Mesenchymal stem cell (in vitro differentiated cells and primary cell): ENCODE measurements around the gene STXBP2.

Experiments used
- DNase-seq: peaks from one replicate; pipeline ENCODE4 v3.0.0-alpha.2; 2013
- H2AFZ ChIP-seq: one replicate; pipeline ENCODE4 v1.6.1; 2013; ENCODE audit warnings: low read depth, mild to moderate bottlenecking, control low read depth, inconsistent platforms, low read length, moderate library complexity
- H2AK5ac ChIP-seq: 2 replicates; pipeline ENCODE4 v1.6.1; 2013; ENCODE audit warnings: low read length, moderate library complexity, mild to moderate bottlenecking, inconsistent platforms; ENCODE audit not compliant: severe bottlenecking
- H2BK120ac ChIP-seq: one replicate; pipeline ENCODE4 v1.6.1; 2013; ENCODE audit warnings: low read depth, mild to moderate bottlenecking, inconsistent platforms, low read length, moderate library complexity
- H2BK12ac ChIP-seq, 2 experiments: one replicate each; pipeline ENCODE4 v1.6.1; 2013; ENCODE audit warnings: inconsistent platforms in 2 of 2, low read length in 2 of 2, mild to moderate bottlenecking in 2 of 2, moderate library complexity in 2 of 2, control low read depth in 1 of 2
- H2BK15ac ChIP-seq: one replicate; pipeline ENCODE4 v1.6.1; 2013; ENCODE audit warnings: mild to moderate bottlenecking, low read depth, inconsistent platforms; ENCODE audit not compliant: poor library complexity, severe bottlenecking
- H2BK5ac ChIP-seq: 2 replicates; pipeline ENCODE4 v1.6.1; 2013; ENCODE audit warnings: low read depth, mild to moderate bottlenecking, low read length, control low read depth, inconsistent platforms; ENCODE audit not compliant: poor library complexity, severe bottlenecking
- H3K14ac ChIP-seq, 2 experiments: one replicate each; pipeline ENCODE4 v1.6.1; 2013; ENCODE audit warnings: inconsistent platforms in 2 of 2, low read length in 2 of 2, control low read depth in 1 of 2, mild to moderate bottlenecking in 1 of 2, moderate library complexity in 1 of 2
- H3K18ac ChIP-seq, 2 experiments: one replicate each; pipeline ENCODE4 v1.6.1; 2013; ENCODE audit warnings: inconsistent platforms in 2 of 2, low read length in 2 of 2, control low read depth in 1 of 2, low read depth in 1 of 2, mild to moderate bottlenecking in 1 of 2
- H3K23ac ChIP-seq, 2 experiments: one replicate each; pipeline ENCODE4 v1.6.1; 2013; ENCODE audit warnings: inconsistent platforms in 2 of 2, low read length in 2 of 2, mild to moderate bottlenecking in 2 of 2, moderate library complexity in 2 of 2, control low read depth in 1 of 2
- H3K27ac ChIP-seq: 2 replicates; pipeline ENCODE4 v1.5.1; 2013; ENCODE audit warnings: mild to moderate bottlenecking, moderate library complexity, low read length, control low read depth, inconsistent platforms; ENCODE audit not compliant: poor library complexity, severe bottlenecking
- H3K27me3 ChIP-seq, 2 experiments: 2 replicates each; pipeline versions ENCODE4 v1.6.1 to v1.7.0; 2013; ENCODE audit warnings: low read length in 2 of 2, mild to moderate bottlenecking in 2 of 2, moderate library complexity in 2 of 2, control low read depth in 1 of 2, inconsistent platforms in 1 of 2; ENCODE audit not compliant: control insufficient read depth in 1 of 2, insufficient read depth in 1 of 2
- H3K36me3 ChIP-seq, 2 experiments: 2 replicates each; pipeline versions ENCODE4 v1.6.1 to v1.7.0; 2013; ENCODE audit warnings: low read length in 2 of 2, control low read depth in 1 of 2, inconsistent platforms in 1 of 2, low read depth in 1 of 2, mild to moderate bottlenecking in 1 of 2; ENCODE audit not compliant: insufficient read depth in 2 of 2, control insufficient read depth in 1 of 2
- H3K4ac ChIP-seq, 2 experiments: one replicate each; pipeline ENCODE4 v1.6.1; 2013; ENCODE audit warnings: inconsistent platforms in 2 of 2, low read length in 2 of 2, mild to moderate bottlenecking in 2 of 2, moderate library complexity in 2 of 2, control low read depth in 1 of 2, low read depth in 1 of 2
- H3K4me1 ChIP-seq: 2 replicates; pipeline ENCODE4 v1.6.1; 2013; ENCODE audit warnings: low read depth, low read length, control low read depth; ENCODE audit not compliant: control insufficient read depth, insufficient read depth
- H3K4me2 ChIP-seq: 2 replicates; pipeline ENCODE4 v1.6.1; 2013; ENCODE audit warnings: low read length, mild to moderate bottlenecking, inconsistent platforms; ENCODE audit not compliant: poor library complexity, severe bottlenecking
- H3K4me3 ChIP-seq, 2 experiments: 2 replicates each; pipeline versions ENCODE4 v1.5.1 to v1.7.0; 2013; ENCODE audit warnings: low read length in 2 of 2, mild to moderate bottlenecking in 2 of 2, control low read depth in 1 of 2, low read depth in 1 of 2; ENCODE audit not compliant: insufficient read depth in 1 of 2
- H3K79me1 ChIP-seq: replicated peaks from 2 replicates; pipeline ENCODE4 v1.6.1; 2013; ENCODE audit warnings: mild to moderate bottlenecking, control low read depth, low read length, inconsistent platforms; ENCODE audit not compliant: poor library complexity, severe bottlenecking
- H3K9ac ChIP-seq: 2 replicates; pipeline ENCODE4 v1.7.0; 2013; ENCODE audit warnings: mild to moderate bottlenecking, low read length, moderate library complexity
- H3K9me3 ChIP-seq: 2 replicates; pipeline ENCODE4 v1.7.0; 2013; ENCODE audit warnings: mild to moderate bottlenecking, low read length; ENCODE audit not compliant: control insufficient read depth
- H4K8ac ChIP-seq: one replicate; pipeline ENCODE4 v1.6.1; 2013; ENCODE audit warnings: inconsistent platforms, mild to moderate bottlenecking, low read length, moderate library complexity
- H4K91ac ChIP-seq: one replicate; pipeline ENCODE4 v1.6.1; 2013; ENCODE audit warnings: mild to moderate bottlenecking, low read length, inconsistent platforms
- WGBS: methylation state at CpG from one replicate; pipeline ENCODE4 v1.1.7; 2013; ENCODE audit warnings: mixed read lengths; 5-methylcytosine and 5-hydroxymethylcytosine counted together

The STXBP2 gene

GRCh38 chr19:7658219-7658686 is 21.3 kb downstream of the STXBP2 start:
- Histone ChIP-seq H2BK120ac (no peak overlapping the region), H3K36me3 (no peaks in the 10 kb centered on the region), H2AK5ac (no peak overlapping the region), H2BK12ac (no peak overlapping the region), H3K14ac (no peak overlapping the region), H3K4me3 (no peak overlapping the region), H3K23ac (no peak overlapping the region), H3K4me2 (no peak overlapping the region), H3K9me3 (no peaks in the 10 kb centered on the region), H3K27ac (no peak overlapping the region), H3K79me1 (no peaks in the 10 kb centered on the region), H2BK5ac (no peak overlapping the region), H3K4ac (no peak overlapping the region), H3K27me3 (peaks cover 11 to 47% of the 10 kb centered on the region in 2 experiments), H4K91ac (no peak overlapping the region), H3K4me1 (no peaks in the 10 kb centered on the region), H2BK15ac (no peak overlapping the region), H2AFZ (no peak overlapping the region), H3K9ac (no peak overlapping the region), H4K8ac (no peak overlapping the region), H3K18ac (no peak overlapping the region)
- WGBS, result 75% methylated on average over 9 of the region's 9 CpGs
- no peak for DNase-seq

GRCh38 chr19:7661744-7662538 is 25.0 kb downstream of the STXBP2 start:
- H3K9me3 ChIP-seq, result no peaks in the 10 kb centered on the region
- H3K4me3 ChIP-seq, result no peak overlapping the region
- no peak overlapping the region for H3K27ac ChIP-seq
- no peak overlapping the region for H3K4me2 ChIP-seq
- no peak overlapping the region for H3K14ac ChIP-seq
- H3K36me3 ChIP-seq, result no peaks in the 10 kb centered on the region
- no peak overlapping the region for H3K23ac ChIP-seq
- H3K4ac ChIP-seq, result no peak overlapping the region
- H3K9ac ChIP-seq, result no peak overlapping the region
- H3K18ac ChIP-seq, result no peak overlapping the region
- no peak overlapping the region for H2AFZ ChIP-seq
- H4K91ac ChIP-seq, result no peak overlapping the region
- H2BK12ac ChIP-seq, result no peak overlapping the region
- WGBS, result 77% methylated on average over 8 of the region's 8 CpGs
- no peak overlapping the region for H2BK120ac ChIP-seq
- no peak for DNase-seq
- H2AK5ac ChIP-seq, result no peak overlapping the region
- no peaks in the 10 kb centered on the region for H3K4me1 ChIP-seq
- peaks cover 13 to 44% of the 10 kb centered on the region in 2 experiments for H3K27me3 ChIP-seq
- H4K8ac ChIP-seq, result no peak overlapping the region
- no peak overlapping the region for H2BK15ac ChIP-seq
- H2BK5ac ChIP-seq, result no peak overlapping the region
- no peaks in the 10 kb centered on the region for H3K79me1 ChIP-seq

GRCh38 chr19:7662657-7663056 is 25.7 kb downstream of the STXBP2 start:
- Histone ChIP-seq H3K9me3 (no peaks in the 10 kb centered on the region), H2AFZ (no peak overlapping the region), H3K23ac (no peak overlapping the region), H3K4me3 (no peak overlapping the region), H3K27me3 (peaks cover 14 to 40% of the 10 kb centered on the region in 2 experiments), H2BK5ac (no peak overlapping the region), H3K4me2 (no peak overlapping the region), H3K27ac (no peak overlapping the region), H2BK12ac (no peak overlapping the region), H3K4ac (no peak overlapping the region), H3K9ac (no peak overlapping the region), H3K36me3 (no peaks in the 10 kb centered on the region), H2AK5ac (no peak overlapping the region), H3K4me1 (no peaks in the 10 kb centered on the region), H2BK120ac (no peak overlapping the region), H4K91ac (no peak overlapping the region), H3K18ac (no peak overlapping the region), H3K79me1 (no peaks in the 10 kb centered on the region), H2BK15ac (no peak overlapping the region), H3K14ac (no peak overlapping the region), H4K8ac (no peak overlapping the region)
- 85% methylated on average over 12 of the region's 14 CpGs for WGBS
- no peak for DNase-seq

- no peaks in the 10 kb centered on the region for H3K4me1 ChIP-seq
- DNase-seq, result no peak
- H3K23ac ChIP-seq, result no peak overlapping the region
- no peaks in the 10 kb centered on the region for H3K36me3 ChIP-seq
- no peak overlapping the region for H3K14ac ChIP-seq
- H3K4me2 ChIP-seq, result no peak overlapping the region
- H2BK15ac ChIP-seq, result no peak overlapping the region
- no peak overlapping the region for H2BK12ac ChIP-seq
- H3K27me3 ChIP-seq, result peaks cover 8 to 36% of the 10 kb centered on the region in 2 experiments
- H2BK5ac ChIP-seq, result no peak overlapping the region
- no peak overlapping the region for H3K27ac ChIP-seq
- H2AFZ ChIP-seq, result no peak overlapping the region
- 77% methylated on average over 3 of the region's 7 CpGs for WGBS
- H2AK5ac ChIP-seq, result no peak overlapping the region
- no peak overlapping the region for H4K8ac ChIP-seq
- H3K4me3 ChIP-seq, result no peak overlapping the region
- no peak overlapping the region for H3K18ac ChIP-seq
- H3K79me1 ChIP-seq, result no peaks in the 10 kb centered on the region
- H4K91ac ChIP-seq, result no peak overlapping the region
- H2BK120ac ChIP-seq, result no peak overlapping the region
- H3K9ac ChIP-seq, result no peak overlapping the region
- no peaks in the 10 kb centered on the region for H3K9me3 ChIP-seq
- no peak overlapping the region for H3K4ac ChIP-seq
Observed at GRCh38 chr19:7663706-7664105, 26.8 kb downstream of the STXBP2 start.
